Ovary (tissue), 3 donors: Measurements from ENCODE around the gene PRR5.

Experiments used
- CTCF ChIP-seq, 3 donors: fragments of 450-650 bp in 2 of 3; fragments of 200-600 bp in 1 of 3; IDR thresholded peaks; one replicate each; pipeline versions ENCODE4 v1.5.1 to v1.8.0; 2016 to 2022; ENCODE audit warnings: antibody characterized with exemption in 3 of 3, mild to moderate bottlenecking in 1 of 3
- POLR2A ChIP-seq: fragments of 450-650 bp; IDR thresholded peaks from one replicate; pipeline ENCODE4 v1.6.1; 2017; ENCODE audit warnings: antibody characterized with exemption, mild to moderate bottlenecking, moderate library complexity
- donor health status: DM: no; HTN: no; CAD: no.

GRCh38 chr22:44761025-44761424, 59.0 kb downstream of the PRR5 start:
- TF ChIP-seq CTCF (IDR thresholded peaks at IDR 0.05) (no peak), POLR2A (no peak)
